Esophagus muscularis mucosa (tissue), 4 donors: ENCODE results near the gene CLTB. TPM values are rescaled to one million over a fixed set of nuclear protein-coding genes. Genes with fewer than 3 reads are reported as not detected.
A peak's percentile ranks its signal among the peaks of the same experiment; 100 is the strongest.

ENCODE experiments used
- DNase-seq: peaks from one replicate; pipeline ENCODE4 v3.0.0-alpha.2; 2017; ENCODE audit errors: extremely low spot score
- H3K27ac ChIP-seq, 4 donors: fragments of 200-600 bp; sonication (generic); replicated peaks in 1 of 4; 1 replicate in 3 of 4; 2 replicates in 1 of 4; pipeline ENCODE4 v1.5.1; 2016 to 2019; ENCODE audit warnings: mild to moderate bottlenecking in 1 of 4
- H3K27me3 ChIP-seq, 4 donors: fragments of 200-600 bp; sonication (generic); one replicate each; pipeline versions ENCODE4 v1.5.1 to v1.6.0; 2016 to 2019
- H3K36me3 ChIP-seq, 4 donors: fragments of 200-600 bp; sonication (generic); one replicate each; pipeline ENCODE4 v1.5.1; 2016 to 2019
- H3K4me1 ChIP-seq, 4 donors: fragments of 200-600 bp; sonication (generic); one replicate each; pipeline ENCODE4 v1.5.1; 2016 to 2019
- H3K4me3 ChIP-seq, 4 donors: fragments of 200-600 bp; sonication (generic); 1 replicate in 2 of 4; 2 replicates in 2 of 4; pipeline ENCODE4 v1.5.1; 2016 to 2019; ENCODE audit warnings: mild to moderate bottlenecking in 4 of 4, moderate library complexity in 1 of 4
- H3K9me3 ChIP-seq, 4 donors: fragments of 200-600 bp; sonication (generic); 1 replicate in 3 of 4; 2 replicates in 1 of 4; pipeline ENCODE4 v1.5.1; 2016 to 2019
- EP300 ChIP-seq: sonication (generic); formaldehyde crosslinking; IDR thresholded peaks from one replicate; pipeline ENCODE4 v1.6.1; 2017; ENCODE audit warnings: antibody characterized with exemption
- POLR2A ChIP-seq: fragments of 450-650 bp; IDR thresholded peaks from one replicate; pipeline ENCODE4 v1.6.1; 2017; ENCODE audit warnings: antibody characterized with exemption, moderate library complexity, mild to moderate bottlenecking, low read depth
- POLR2AphosphoS5 ChIP-seq, 2 donors: sonication (generic); formaldehyde crosslinking; IDR thresholded peaks; one replicate each; pipeline ENCODE4 v1.6.1; 2017; ENCODE audit warnings: antibody characterized with exemption in 2 of 2
- WGBS: methylation state at CpG from one replicate; pipeline ENCODE4 v1.1.5; 2018; 5-methylcytosine and 5-hydroxymethylcytosine counted together
- intact Hi-C: fragments of 100-400 bp; cut with DNase I; formaldehyde crosslinking; loops from one replicate; pipeline ENCODE4 v1.15.1; 2023
- total RNA-seq, 4 donors: library from RNA; depleted of rRNA; stranded (reverse); fragments of >200 nt; gene quantifications; one replicate each; pipeline versions ENCODE4 v1.1.0 to v1.2.1, GENCODE V29; 2016
- TF ChIP-seq, protein P1 (sequence below), 3 experiments: fragments of 200-600 bp in 2 of 3; fragments of 450-650 bp in 1 of 3; sonication (generic) in 2 of 3; IDR thresholded peaks; one replicate each; pipeline ENCODE4 v1.5.1; 2017 to 2019; ENCODE audit warnings: antibody characterized with exemption in 3 of 3, mild to moderate bottlenecking in 2 of 3, moderate library complexity in 1 of 3

Gene CLTB
- total RNA-seq, 4 donors from 2014 or later: 220 to 267 (median 239) TPM

DNA sequence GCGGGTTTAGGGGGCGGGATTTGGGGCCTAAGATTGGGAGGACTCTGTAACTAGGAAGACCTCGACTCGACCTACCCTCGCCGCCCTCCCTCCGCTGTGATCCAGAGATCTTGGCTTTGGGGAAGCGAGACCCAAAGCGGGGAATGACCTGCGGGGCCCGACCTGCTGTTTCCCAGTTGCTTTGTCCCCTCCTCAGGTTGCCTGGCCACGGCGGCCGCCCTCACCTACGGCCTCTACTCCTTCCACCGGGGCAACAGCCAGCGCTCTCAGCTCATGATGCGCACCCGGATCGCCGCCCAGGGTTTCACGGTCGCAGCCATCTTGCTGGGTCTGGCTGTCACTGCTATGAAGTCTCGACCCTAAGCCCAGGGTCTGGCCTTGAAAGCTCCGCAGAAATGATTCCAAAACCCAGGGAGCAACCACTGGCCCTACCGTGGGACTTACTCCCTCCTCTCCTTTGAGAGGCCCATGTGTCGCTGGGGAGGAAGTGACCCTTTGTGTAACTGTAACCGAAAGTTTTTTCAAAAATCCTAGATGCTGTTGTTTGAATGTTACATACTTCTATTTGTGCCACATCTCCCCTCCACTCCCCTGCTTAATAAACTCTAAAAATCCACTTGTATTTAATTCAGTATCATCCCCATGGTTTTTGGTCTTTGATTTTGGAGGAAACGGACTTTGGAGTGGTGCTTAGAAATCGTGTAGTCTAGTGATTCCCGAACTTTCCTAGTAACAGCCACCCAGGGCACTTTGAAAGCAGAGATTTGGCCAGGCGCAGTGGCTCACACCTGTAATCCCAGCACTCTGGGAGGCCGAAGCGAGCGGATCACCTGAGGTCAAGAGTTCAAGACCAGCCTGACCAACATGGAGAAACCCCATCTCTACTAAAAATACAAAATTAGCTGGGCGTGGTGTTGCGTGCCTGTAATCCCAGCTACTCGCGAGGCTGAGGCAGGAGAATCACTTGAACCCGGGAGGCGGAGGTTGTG is 26.9 kb downstream of the CLTB start:
- no peak for TF ChIP-seq EP300
- TF ChIP-seq POLR2AphosphoS5 (IDR thresholded peaks at IDR 0.05): peak; percentile 75 to 93
- TF ChIP-seq, protein P1, sequence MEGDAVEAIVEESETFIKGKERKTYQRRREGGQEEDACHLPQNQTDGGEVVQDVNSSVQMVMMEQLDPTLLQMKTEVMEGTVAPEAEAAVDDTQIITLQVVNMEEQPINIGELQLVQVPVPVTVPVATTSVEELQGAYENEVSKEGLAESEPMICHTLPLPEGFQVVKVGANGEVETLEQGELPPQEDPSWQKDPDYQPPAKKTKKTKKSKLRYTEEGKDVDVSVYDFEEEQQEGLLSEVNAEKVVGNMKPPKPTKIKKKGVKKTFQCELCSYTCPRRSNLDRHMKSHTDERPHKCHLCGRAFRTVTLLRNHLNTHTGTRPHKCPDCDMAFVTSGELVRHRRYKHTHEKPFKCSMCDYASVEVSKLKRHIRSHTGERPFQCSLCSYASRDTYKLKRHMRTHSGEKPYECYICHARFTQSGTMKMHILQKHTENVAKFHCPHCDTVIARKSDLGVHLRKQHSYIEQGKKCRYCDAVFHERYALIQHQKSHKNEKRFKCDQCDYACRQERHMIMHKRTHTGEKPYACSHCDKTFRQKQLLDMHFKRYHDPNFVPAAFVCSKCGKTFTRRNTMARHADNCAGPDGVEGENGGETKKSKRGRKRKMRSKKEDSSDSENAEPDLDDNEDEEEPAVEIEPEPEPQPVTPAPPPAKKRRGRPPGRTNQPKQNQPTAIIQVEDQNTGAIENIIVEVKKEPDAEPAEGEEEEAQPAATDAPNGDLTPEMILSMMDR (IDR thresholded peaks at IDR 0.05): no peak
- peak; percentile 7 for TF ChIP-seq POLR2A
- Histone ChIP-seq H3K9me3 (no peaks in the 10 kb centered on the region), H3K27ac (peak overlapping the region; percentile 92 to 96 (median 94)), H3K4me3 (peak overlapping the region; percentile 70 to 90 (median 76)), H3K4me1 (peaks cover 23 to 39% (median 31%) of the 10 kb centered on the region in 4 donors), H3K27me3 (no peaks in the 10 kb centered on the region), H3K36me3 (peaks cover 30 to 65% (median 56%) of the 10 kb centered on the region in 4 donors)
- 17% methylated on average over 34 of the region's 41 CpGs for WGBS
- intact Hi-C loops: no loop called here
- DNase-seq: peak; percentile 39

GRCh38 chr5:176388444-176389134 is 27.8 kb downstream of the CLTB start, which contains the start of the genes HIGD2A and NOP16:
Gene HIGD2A (plus strand): TSS chr5:176388751. CDS start chr5:176388820, 69 bp downstream.
Gene NOP16 (minus strand): TSS chr5:176388598. CDS start chr5:176388539, 59 bp downstream.
- TF ChIP-seq POLR2AphosphoS5 (IDR thresholded peaks at IDR 0.05): peak; percentile 86 to 92
- no peak for TF ChIP-seq EP300
- Histone ChIP-seq H3K27me3 (no peaks in the 10 kb centered on the region), H3K27ac (peak within 1 kb of the TSS; percentile 92 to 96 (median 94)), H3K4me3 (peak within 1 kb of the TSS; percentile 70 to 90 (median 76)), H3K9me3 (no peaks in the 10 kb centered on the region), H3K4me1 (peaks cover 23 to 39% (median 31%) of the 10 kb centered on the region in 4 donors), H3K36me3 (peaks cover 36 to 65% (median 57%) of the 10 kb centered on the region in 4 donors)
- DNase-seq: peak; percentile 100
- intact Hi-C loops: no loop called here
- 0% methylated on average over 25 of the region's 47 CpGs for WGBS

GRCh38 chr5:176388003-176388443 is 28.3 kb downstream of the CLTB start:
- under 1% methylated on average over 17 of the region's 29 CpGs for WGBS
- peaks cover 40 to 65% (median 57%) of the 10 kb centered on the region in 4 donors for H3K36me3 ChIP-seq
- TF ChIP-seq POLR2AphosphoS5 (IDR thresholded peaks at IDR 0.05) (no peak), POLR2A (no peak), EP300 (no peak)
- TF ChIP-seq, protein P1 (IDR thresholded peaks at IDR 0.05): no peak

DNA sequence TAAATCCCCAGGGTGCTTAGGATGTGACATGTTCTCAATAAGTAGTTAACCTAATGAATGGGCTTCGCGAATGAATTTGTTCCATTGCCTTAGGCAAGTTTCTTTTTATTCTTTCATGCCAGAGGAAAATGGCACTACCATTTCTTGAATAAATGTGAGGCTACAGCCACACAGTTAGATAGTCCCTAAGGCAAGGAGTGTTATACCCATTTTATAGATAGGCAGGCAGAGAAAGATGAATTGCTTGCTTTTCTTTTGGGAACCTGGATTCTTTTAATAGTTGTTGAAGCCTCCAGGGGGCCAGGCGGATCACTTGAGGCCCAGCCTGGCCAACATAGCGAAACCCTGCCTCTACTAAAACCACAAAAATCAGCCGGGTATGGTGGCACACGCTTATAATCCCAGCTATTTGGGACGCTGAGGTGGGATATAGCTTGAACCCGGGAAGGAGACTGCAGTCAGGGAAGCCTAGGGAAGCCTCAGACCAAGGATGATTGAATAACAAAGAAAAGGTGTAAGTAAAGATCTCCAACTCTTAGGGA is 28.9 kb downstream of the CLTB start:
- DNase-seq: no peak
- 43% methylated on average over 8 of the region's 8 CpGs for WGBS
- peaks cover 26 to 40% (median 33%) of the 10 kb centered on the region in 4 donors for H3K4me1 ChIP-seq
- intact Hi-C loops: no loop called here
- peak overlapping the region; percentile 70 to 90 (median 76) for H3K4me3 ChIP-seq
- no peaks in the 10 kb centered on the region for H3K27me3 ChIP-seq
- peaks cover 38 to 64% (median 56%) of the 10 kb centered on the region in 4 donors for H3K36me3 ChIP-seq
- peak overlapping the region in 2 of 4 donors; percentile 95 to 96 for H3K27ac ChIP-seq
- no peaks in the 10 kb centered on the region for H3K9me3 ChIP-seq
- TF ChIP-seq, protein P1 (IDR thresholded peaks at IDR 0.05): no peak
- TF ChIP-seq POLR2A: no peak
- no peak for TF ChIP-seq EP300
- no peak for TF ChIP-seq POLR2AphosphoS5 (IDR thresholded peaks at IDR 0.05)

More at GRCh38 chr5:176388003-176388443, 28.3 kb downstream of the CLTB start:
- Histone ChIP-seq H3K4me1 (peaks cover 23 to 39% (median 31%) of the 10 kb centered on the region in 4 donors), H3K27ac (peak overlapping the region; percentile 92 to 96 (median 94)), H3K9me3 (no peaks in the 10 kb centered on the region), H3K4me3 (peak overlapping the region; percentile 70 to 90 (median 76)), H3K27me3 (no peaks in the 10 kb centered on the region)
- DNase-seq: no peak
- intact Hi-C loops: no loop called here
